HuH-7.5 (cell line): Measurements from ENCODE around the gene TBC1D5.

Experiments used
- DNase-seq: peaks from one replicate; pipeline ENCODE4 v3.0.0; 2011; ENCODE audit warnings: low spot score

Gene TBC1D5

GRCh38 chr3:17585394-17586325 lies 156.8 kb downstream of the TBC1D5 start:
- no peak for DNase-seq

GRCh38 chr3:17584066-17584465 lies 158.4 kb downstream of the TBC1D5 start:
- no peak for DNase-seq

GRCh38 chr3:17583530-17583929 lies 158.9 kb downstream of the TBC1D5 start:
- no peak for DNase-seq

- no peak for DNase-seq
Observed at GRCh38 chr3:17581421-17582080, 160.9 kb downstream of the TBC1D5 start.

GRCh38 chr3:17580901-17581300 lies 161.5 kb downstream of the TBC1D5 start:
- DNase-seq: no peak

- DNase-seq: no peak
Observed at GRCh38 chr3:17579289-17580031, 163.0 kb downstream of the TBC1D5 start.

- no peak for DNase-seq
Observed at GRCh38 chr3:17577796-17578520, 164.5 kb downstream of the TBC1D5 start.

GRCh38 chr3:17573396-17573795 lies 169.0 kb downstream of the TBC1D5 start:
- no peak for DNase-seq

- DNase-seq: no peak
Observed at GRCh38 chr3:17571686-17572085, 170.7 kb downstream of the TBC1D5 start.

- DNase-seq: no peak
Observed at GRCh38 chr3:17562845-17563244, 179.6 kb downstream of the TBC1D5 start.

GRCh38 chr3:17558565-17558964 lies 183.9 kb downstream of the TBC1D5 start:
- no peak for DNase-seq

GRCh38 chr3:17557749-17558463 lies 184.5 kb downstream of the TBC1D5 start:
- DNase-seq: no peak

- DNase-seq: no peak
Observed at GRCh38 chr3:17555525-17555924, 186.9 kb downstream of the TBC1D5 start.

- no peak for DNase-seq
Observed at GRCh38 chr3:17554078-17554477, 188.4 kb downstream of the TBC1D5 start.

- DNase-seq: no peak
Observed at GRCh38 chr3:17553080-17553479, 189.4 kb downstream of the TBC1D5 start.

- no peak for DNase-seq
Observed at GRCh38 chr3:17552351-17552750, 190.1 kb downstream of the TBC1D5 start.

- no peak for DNase-seq
Observed at GRCh38 chr3:17551895-17552294, 190.5 kb downstream of the TBC1D5 start.

GRCh38 chr3:17551333-17551732 lies 191.1 kb downstream of the TBC1D5 start:
- DNase-seq: no peak

- DNase-seq: no peak
Observed at GRCh38 chr3:17550624-17551023, 191.8 kb downstream of the TBC1D5 start.

- DNase-seq: no peak
Observed at GRCh38 chr3:17546500-17547255, 195.8 kb downstream of the TBC1D5 start.

- DNase-seq: no peak
Observed at GRCh38 chr3:17544632-17545031, 197.8 kb downstream of the TBC1D5 start.
